Neural cell (in vitro differentiated cells): ENCODE measurements around the gene AGPAT3. TPM values are rescaled to one million over a fixed set of nuclear protein-coding genes. Genes with fewer than 3 reads are reported as not detected.

ENCODE experiments used
- H2AFZ ChIP-seq: fragments of 200-600, 300-800 bp; sonication (generic), shearing (Covaris generic); 2 replicates; pipeline ENCODE4 v1.6.0; 2014; ENCODE audit warnings: low read depth, mild to moderate bottlenecking, antibody characterized with exemption, low read length, moderate library complexity
- H3F3A ChIP-seq: fragments of 200-600 bp; shearing (Covaris generic); 2 replicates; pipeline ENCODE4 v1.6.1; 2016; ENCODE audit warnings: mild to moderate bottlenecking, moderate library complexity, mixed read lengths, antibody characterized with exemption, low read length; ENCODE audit not compliant: insufficient read depth, poor library complexity, severe bottlenecking
- H3K27ac ChIP-seq: fragments of 200-600, 300-800 bp; sonication (generic), shearing (Covaris generic); 2 replicates; pipeline ENCODE4 v1.5.1; 2014; ENCODE audit warnings: mild to moderate bottlenecking, low read length, moderate library complexity
- H3K27me3 ChIP-seq: fragments of 300-800, 200-600 bp; sonication (generic), shearing (Covaris generic); 2 replicates; pipeline ENCODE4 v1.6.0; 2014; ENCODE audit warnings: mild to moderate bottlenecking, low read depth, low read length, moderate library complexity; ENCODE audit not compliant: insufficient read depth
- H3K36me3 ChIP-seq: fragments of 300-800, 200-600 bp; sonication (generic), shearing (Covaris generic); 2 replicates; pipeline ENCODE4 v1.5.1; 2014; ENCODE audit warnings: mild to moderate bottlenecking, antibody characterized with exemption, low read length, moderate library complexity; ENCODE audit not compliant: insufficient read depth
- H3K4me2 ChIP-seq: fragments of 300-800, 200-600 bp; sonication (generic), shearing (Covaris generic); 2 replicates; pipeline ENCODE4 v1.6.0; 2014; ENCODE audit warnings: mild to moderate bottlenecking, low read length
- H3K4me3 ChIP-seq: fragments of 300-800, 200-600 bp; sonication (generic), shearing (Covaris generic); 2 replicates; pipeline ENCODE4 v1.5.1; 2014; ENCODE audit warnings: mild to moderate bottlenecking, low read length, moderate library complexity
- H3K79me2 ChIP-seq: fragments of 200-600 bp; shearing (Covaris generic); replicated peaks from 2 replicates; pipeline ENCODE4 v1.6.0; 2014; ENCODE audit warnings: mild to moderate bottlenecking, low read length, moderate library complexity; ENCODE audit not compliant: insufficient read depth
- H3K9ac ChIP-seq: fragments of 300-800, 200-600 bp; sonication (generic), shearing (Covaris generic); 2 replicates; pipeline ENCODE4 v1.6.1; 2016; ENCODE audit warnings: mild to moderate bottlenecking, low read length, mixed read lengths
- H3K9me2 ChIP-seq: fragments of 200-600 bp; shearing (Covaris generic); 2 replicates; pipeline ENCODE4 v1.6.1; 2016; ENCODE audit warnings: mild to moderate bottlenecking, low read length, mixed read lengths; ENCODE audit not compliant: insufficient read depth
- H3K9me3 ChIP-seq: fragments of 200-600, 300-800 bp; sonication (generic), shearing (Covaris generic); 2 replicates; pipeline ENCODE4 v1.6.1; 2016; ENCODE audit warnings: mild to moderate bottlenecking, mixed run types, low read length, moderate library complexity, mixed read lengths
- H4K20me1 ChIP-seq: fragments of 200-600 bp; shearing (Covaris generic); 2 replicates; pipeline ENCODE4 v1.6.1; 2016; ENCODE audit warnings: mild to moderate bottlenecking, mixed run types; ENCODE audit not compliant: insufficient read depth
- CTCF ChIP-seq: fragments of 450-650 bp; IDR thresholded peaks from 2 replicates; pipeline ENCODE4 v1.5.1; 2014; ENCODE audit warnings: antibody characterized with exemption, mild to moderate bottlenecking, moderate library complexity; ENCODE audit not compliant: poor library complexity, severe bottlenecking
- EP300 ChIP-seq: fragments of 450-650 bp; conservative IDR thresholded peaks from 2 replicates; pipeline ENCODE4 v1.6.1; 2014; ENCODE audit warnings: antibody characterized with exemption, mild to moderate bottlenecking, moderate library complexity; ENCODE audit not compliant: poor library complexity, severe bottlenecking
- EZH2 ChIP-seq: fragments of 200-600, 300-800 bp; shearing (Covaris generic), sonication (generic); IDR thresholded peaks from 2 replicates; pipeline ENCODE4 v1.6.1; 2014; ENCODE audit warnings: antibody characterized with exemption, low read length, borderline replicate concordance, mild to moderate bottlenecking; ENCODE audit not compliant: insufficient read depth, poor library complexity, severe bottlenecking
- MXI1 ChIP-seq: fragments of 450-650 bp; conservative IDR thresholded peaks from 2 replicates; pipeline ENCODE4 v1.6.1; 2014; ENCODE audit warnings: antibody characterized with exemption, mild to moderate bottlenecking; ENCODE audit not compliant: poor library complexity, severe bottlenecking
- POLR2AphosphoS5 ChIP-seq: IDR thresholded peaks from 2 replicates; pipeline ENCODE4 v1.6.1; 2012
- RAD21 ChIP-seq: fragments of 450-650 bp; conservative IDR thresholded peaks from 2 replicates; pipeline ENCODE4 v1.6.1; 2014; ENCODE audit warnings: antibody characterized with exemption, mild to moderate bottlenecking, moderate library complexity
- REST ChIP-seq: IDR thresholded peaks from 2 replicates; pipeline ENCODE4 v1.6.1; 2012; ENCODE audit warnings: borderline replicate concordance
- SMC3 ChIP-seq: fragments of 450-650 bp; conservative IDR thresholded peaks from 2 replicates; pipeline ENCODE4 v1.6.1; 2014; ENCODE audit warnings: antibody characterized with exemption, mild to moderate bottlenecking, moderate library complexity; ENCODE audit not compliant: poor library complexity
- TAF1 ChIP-seq: IDR thresholded peaks from 2 replicates; pipeline ENCODE4 v1.6.1; 2012; ENCODE audit warnings: low read depth
- polyA plus RNA-seq: library from polyadenylated mRNA; depleted of rRNA; stranded (reverse); fragments of >200 nt; gene quantifications from 2 replicates; pipeline ENCODE4 v1.2.3, GENCODE V29; 2014

The AGPAT3 gene
- polyA plus RNA-seq, 1 donor from 2014 or later, result 8.4 TPM

GRCh38 chr21:43867948-43868347 is 2.9 kb downstream of the AGPAT3 start:
- no peak overlapping the region for H2AFZ ChIP-seq
- H3K4me3 ChIP-seq, result no peak overlapping the region
- no peak overlapping the region for H3K27ac ChIP-seq
- H3K9me3 ChIP-seq, result no peaks in the 10 kb centered on the region
- H3K79me2 ChIP-seq, result no peaks in the 10 kb centered on the region
- H3K9me2 ChIP-seq, result no peaks in the 10 kb centered on the region
- H3K9ac ChIP-seq, result no peak overlapping the region
- H3F3A ChIP-seq, result no peaks in the 10 kb centered on the region
- peaks cover 15% of the 10 kb centered on the region for H3K27me3 ChIP-seq
- TF ChIP-seq SMC3 (no peak), REST (no peak), CTCF (no peak), EP300 (no peak), POLR2AphosphoS5 (no peak), TAF1 (no peak), EZH2 (no peak), MXI1 (no peak), RAD21 (no peak)
- H3K4me2 ChIP-seq, result no peak overlapping the region
- no peaks in the 10 kb centered on the region for H3K36me3 ChIP-seq
- H4K20me1 ChIP-seq, result no peaks in the 10 kb centered on the region

DNA sequence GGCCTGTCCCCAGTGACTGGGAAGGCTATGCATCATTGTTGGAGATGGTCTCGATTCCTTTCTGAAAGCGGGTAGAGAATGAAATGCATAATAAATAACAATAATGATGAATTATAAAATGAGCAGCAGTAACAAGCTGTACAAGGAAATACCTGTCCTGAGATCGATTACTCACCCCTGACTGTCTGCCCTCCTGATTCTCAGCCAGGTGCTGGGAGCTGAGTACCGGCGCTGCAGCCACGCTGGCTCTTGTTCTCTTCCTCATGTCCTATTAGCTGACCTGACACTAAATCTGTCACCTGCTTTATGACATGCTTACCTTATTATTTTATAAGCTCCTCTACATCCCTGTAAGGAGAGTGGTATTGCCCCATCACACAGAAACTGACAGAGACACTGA is 3.4 kb downstream of the AGPAT3 start:
- Histone ChIP-seq H4K20me1 (no peaks in the 10 kb centered on the region), H3K27ac (no peak overlapping the region), H2AFZ (no peak overlapping the region)

More for the DNA sequence above, 3.4 kb downstream of the AGPAT3 start:
- Histone ChIP-seq H3K4me3 (no peak overlapping the region), H3K27me3 (peaks cover 10% of the 10 kb centered on the region), H3K9me3 (no peaks in the 10 kb centered on the region), H3F3A (no peaks in the 10 kb centered on the region), H3K9ac (no peak overlapping the region), H3K9me2 (no peaks in the 10 kb centered on the region), H3K36me3 (no peaks in the 10 kb centered on the region), H3K4me2 (no peak overlapping the region), H3K79me2 (no peaks in the 10 kb centered on the region)
- TF ChIP-seq EZH2 (no peak), MXI1 (no peak), RAD21 (no peak), POLR2AphosphoS5 (no peak), REST (no peak), TAF1 (no peak), CTCF (no peak), EP300 (no peak), SMC3 (no peak)
